Activated T-cell treated with anti-CD3 and anti-CD28 coated beads for 1 hour (primary cell): ENCODE measurements around the gene ASCL2.

ENCODE experiments used
- DNase-seq: peaks from one replicate; pipeline ENCODE4 v3.0.0-alpha.2; 2020; ENCODE audit warnings: low read depth

The ASCL2 gene

DNA sequence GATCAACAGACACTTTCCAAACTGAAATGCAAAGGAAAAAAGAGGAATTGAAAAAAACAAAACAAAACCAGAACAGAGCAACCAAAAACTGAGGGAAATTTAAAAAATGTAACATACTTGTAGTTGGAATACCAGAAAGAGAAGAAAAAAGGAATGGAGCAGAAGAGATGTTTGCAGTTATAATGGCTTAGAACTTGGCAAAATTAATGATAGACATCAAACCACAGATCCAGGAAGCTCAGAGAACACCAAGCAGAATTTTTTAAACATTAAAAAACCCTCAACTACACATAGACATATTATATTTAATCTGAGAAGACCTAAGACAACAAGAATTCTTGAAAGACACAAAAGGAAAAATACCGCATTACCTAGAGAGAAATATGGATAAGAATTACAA is 46.1 kb downstream of the ASCL2 start:
- no peak for DNase-seq

DNA sequence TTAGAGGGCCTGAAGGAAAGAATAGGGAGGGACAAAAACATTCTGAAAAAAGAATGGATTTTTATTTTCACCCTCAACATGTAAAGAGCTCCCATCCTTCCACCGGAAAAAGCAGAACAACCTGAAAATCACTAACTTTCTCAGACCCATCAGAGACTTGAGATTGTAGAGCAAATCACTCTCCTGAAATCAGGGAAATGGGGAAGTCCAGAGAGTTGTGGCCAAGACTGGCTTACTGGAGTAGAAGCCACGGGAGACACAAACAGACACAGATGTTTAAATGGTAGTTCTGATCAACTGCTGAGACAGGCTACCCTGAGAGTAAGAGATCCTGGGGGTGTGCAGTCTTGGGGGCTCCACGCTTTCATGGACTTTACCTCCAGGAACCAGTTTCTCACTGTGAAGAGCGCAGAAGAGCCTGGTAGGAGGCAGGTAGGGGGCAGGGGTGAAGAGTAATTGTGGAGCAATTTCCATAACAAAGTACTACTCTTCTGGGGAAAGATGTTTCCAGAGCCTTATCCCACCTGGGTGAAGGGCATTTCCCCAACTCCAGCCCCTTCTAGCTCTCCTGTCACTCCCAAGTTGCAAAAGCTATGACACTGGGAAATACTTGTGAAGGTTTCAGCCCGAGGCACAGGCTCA is 47.1 kb downstream of the ASCL2 start:
- no peak for DNase-seq

GRCh38 chr11:2222451-2222850 is 47.9 kb downstream of the ASCL2 start:
- no peak for DNase-seq

DNA sequence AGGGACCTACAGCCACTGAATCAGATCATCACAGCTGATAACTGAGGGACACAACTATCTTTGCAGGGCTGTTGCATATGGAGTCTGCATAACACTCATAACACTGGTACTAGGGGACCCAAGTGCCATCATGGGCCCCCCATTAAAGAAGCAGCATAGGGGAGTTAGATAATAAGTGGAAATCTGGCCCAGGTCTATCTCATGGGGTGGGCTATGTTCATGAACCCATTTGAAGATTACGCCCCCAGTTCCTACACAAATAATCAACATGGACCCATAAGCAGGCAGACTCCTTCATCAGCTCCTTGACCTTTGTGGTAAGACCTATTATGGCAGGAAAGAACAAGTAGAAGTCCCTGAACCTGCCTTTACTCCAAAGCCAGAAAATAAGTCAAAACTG is 48.8 kb downstream of the ASCL2 start:
- no peak for DNase-seq

DNA sequence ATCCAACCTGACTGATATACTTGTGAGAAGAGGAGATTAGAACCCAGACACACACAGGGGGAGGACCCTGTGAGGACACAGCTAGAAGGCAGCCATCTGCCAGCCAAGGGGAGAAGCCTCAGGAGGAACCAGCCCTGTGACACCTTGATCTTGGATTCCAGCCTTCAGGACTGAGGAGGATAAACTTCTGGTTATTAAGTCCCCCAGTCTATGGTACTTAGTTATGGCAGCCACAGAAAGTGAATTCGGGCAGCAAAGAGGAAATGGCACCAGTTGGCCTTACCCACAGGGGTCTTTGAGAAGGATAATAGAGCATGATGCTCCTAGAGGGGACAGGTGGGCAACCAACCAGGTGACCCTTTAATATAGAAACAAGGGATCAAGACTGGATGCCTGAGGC is 49.4 kb downstream of the ASCL2 start:
- no peak for DNase-seq

- no peak for DNase-seq
Measured at GRCh38 chr11:2220173-2220771, 50.1 kb downstream of the ASCL2 start.

GRCh38 chr11:2219318-2220017 is 50.9 kb downstream of the ASCL2 start:
- DNase-seq = no peak
